ENCODE data around the gene ATXN7L2.

Gene ATXN7L2

GRCh38 chr1:109478806-109479205 is 4.9 kb upstream of the ATXN7L2 start:
- no peak for DNase-seq

GRCh38 chr1:109479311-109479710 is 4.4 kb upstream of the ATXN7L2 start:
- no peak for DNase-seq

GRCh38 chr1:109479901-109480300 is 3.8 kb upstream of the ATXN7L2 start:
- no peak for DNase-seq

- no peak for DNase-seq
These were observed 2.1 kb upstream of the ATXN7L2 start for GRCh38 chr1:109481646-109482045.

GRCh38 chr1:109482242-109482641 is 1.5 kb upstream of the ATXN7L2 start:
- DNase-seq, result no peak

- DNase-seq, result no peak
These were observed 674 bp upstream of the ATXN7L2 start for GRCh38 chr1:109482791-109483671.

GRCh38 chr1:109484519-109484975 is 842 bp downstream of the ATXN7L2 start:
- no peak for DNase-seq

- no peak for DNase-seq
These were observed 1.3 kb downstream of the ATXN7L2 start for GRCh38 chr1:109485001-109485400.

GRCh38 chr1:109487261-109487660 is 3.6 kb downstream of the ATXN7L2 start:
- no peak for DNase-seq

- DNase-seq, result no peak
These were observed 4.5 kb downstream of the ATXN7L2 start for GRCh38 chr1:109488201-109488600.

GRCh38 chr1:109488696-109489095 is 5.0 kb downstream of the ATXN7L2 start:
- DNase-seq, result no peak

GRCh38 chr1:109490029-109490933 is 6.6 kb downstream of the ATXN7L2 start:
- DNase-seq, result no peak

GRCh38 chr1:109490934-109491302 is 7.2 kb downstream of the ATXN7L2 start:
- DNase-seq, result no peak

- DNase-seq, result no peak
These were observed 7.7 kb downstream of the ATXN7L2 start for GRCh38 chr1:109491372-109491771.

GRCh38 chr1:109492779-109493178 is 9.1 kb downstream of the ATXN7L2 start:
- DNase-seq, result no peak

GRCh38 chr1:109493227-109493626 is 9.5 kb downstream of the ATXN7L2 start:
- DNase-seq, result no peak

- peak; percentile 45 for DNase-seq
These were observed 10.3 kb downstream of the ATXN7L2 start, which contains the start of gene CYB561D1 for GRCh38 chr1:109493805-109494539. CYB561D1 (plus strand) TSS chr1:109494094; CDS start chr1:109494140, 46 bp downstream.

- DNase-seq, result no peak
These were observed 12.0 kb downstream of the ATXN7L2 start for GRCh38 chr1:109495738-109496137.

- DNase-seq, result no peak
These were observed 13.9 kb downstream of the ATXN7L2 start for GRCh38 chr1:109497449-109498160.

- no peak for DNase-seq
These were observed 14.6 kb downstream of the ATXN7L2 start for GRCh38 chr1:109498161-109498801.

- no peak for DNase-seq
These were observed 15.4 kb downstream of the ATXN7L2 start for GRCh38 chr1:109499081-109499480.
